Ishikawa (cell line): ENCODE data around the gene OR10P1.

ENCODE experiments used
- CEBPB ChIP-seq: IDR thresholded peaks from 2 replicates; pipeline ENCODE4 v1.6.1; 2012
- CREB1 ChIP-seq: IDR thresholded peaks from 2 replicates; pipeline ENCODE4 v1.6.1; 2012; ENCODE audit warnings: low read depth
- EGR1 ChIP-seq: IDR thresholded peaks from 2 replicates; pipeline ENCODE4 v1.6.1; 2012
- EP300 ChIP-seq: IDR thresholded peaks from 2 replicates; pipeline ENCODE4 v1.6.1; 2012; ENCODE audit warnings: borderline replicate concordance
- FOXM1 ChIP-seq: IDR thresholded peaks from 2 replicates; pipeline ENCODE4 v1.6.1; 2012; ENCODE audit warnings: low read depth, borderline replicate concordance
- NFIC ChIP-seq: IDR thresholded peaks from 2 replicates; pipeline ENCODE4 v1.6.1; 2012
- RAD21 ChIP-seq: IDR thresholded peaks from 2 replicates; pipeline ENCODE4 v1.6.1; 2012; ENCODE audit warnings: low read depth
- TAF1 ChIP-seq: IDR thresholded peaks from 2 replicates; pipeline ENCODE4 v1.6.1; 2012; ENCODE audit warnings: low read depth, mild to moderate bottlenecking
- TCF12 ChIP-seq: IDR thresholded peaks from 2 replicates; pipeline ENCODE4 v1.6.1; 2012; ENCODE audit warnings: low read depth
- TEAD4 ChIP-seq: IDR thresholded peaks from 2 replicates; pipeline ENCODE4 v1.6.1; 2012
- YY1 ChIP-seq: IDR thresholded peaks from 2 replicates; pipeline ENCODE4 v1.6.1; 2012; ENCODE audit warnings: low read depth
- TF ChIP-seq, protein P1 (sequence below): IDR thresholded peaks from 2 replicates; pipeline ENCODE4 v1.6.1; 2012; ENCODE audit warnings: low read depth, mild to moderate bottlenecking
- TF ChIP-seq, protein P2 (sequence below): IDR thresholded peaks from 2 replicates; pipeline ENCODE4 v1.6.1; 2012

GRCh38 chr12:55675666-55676065 is 39.0 kb downstream of the OR10P1 start:
- no peak for TF ChIP-seq CREB1
- TF ChIP-seq, protein P1, sequence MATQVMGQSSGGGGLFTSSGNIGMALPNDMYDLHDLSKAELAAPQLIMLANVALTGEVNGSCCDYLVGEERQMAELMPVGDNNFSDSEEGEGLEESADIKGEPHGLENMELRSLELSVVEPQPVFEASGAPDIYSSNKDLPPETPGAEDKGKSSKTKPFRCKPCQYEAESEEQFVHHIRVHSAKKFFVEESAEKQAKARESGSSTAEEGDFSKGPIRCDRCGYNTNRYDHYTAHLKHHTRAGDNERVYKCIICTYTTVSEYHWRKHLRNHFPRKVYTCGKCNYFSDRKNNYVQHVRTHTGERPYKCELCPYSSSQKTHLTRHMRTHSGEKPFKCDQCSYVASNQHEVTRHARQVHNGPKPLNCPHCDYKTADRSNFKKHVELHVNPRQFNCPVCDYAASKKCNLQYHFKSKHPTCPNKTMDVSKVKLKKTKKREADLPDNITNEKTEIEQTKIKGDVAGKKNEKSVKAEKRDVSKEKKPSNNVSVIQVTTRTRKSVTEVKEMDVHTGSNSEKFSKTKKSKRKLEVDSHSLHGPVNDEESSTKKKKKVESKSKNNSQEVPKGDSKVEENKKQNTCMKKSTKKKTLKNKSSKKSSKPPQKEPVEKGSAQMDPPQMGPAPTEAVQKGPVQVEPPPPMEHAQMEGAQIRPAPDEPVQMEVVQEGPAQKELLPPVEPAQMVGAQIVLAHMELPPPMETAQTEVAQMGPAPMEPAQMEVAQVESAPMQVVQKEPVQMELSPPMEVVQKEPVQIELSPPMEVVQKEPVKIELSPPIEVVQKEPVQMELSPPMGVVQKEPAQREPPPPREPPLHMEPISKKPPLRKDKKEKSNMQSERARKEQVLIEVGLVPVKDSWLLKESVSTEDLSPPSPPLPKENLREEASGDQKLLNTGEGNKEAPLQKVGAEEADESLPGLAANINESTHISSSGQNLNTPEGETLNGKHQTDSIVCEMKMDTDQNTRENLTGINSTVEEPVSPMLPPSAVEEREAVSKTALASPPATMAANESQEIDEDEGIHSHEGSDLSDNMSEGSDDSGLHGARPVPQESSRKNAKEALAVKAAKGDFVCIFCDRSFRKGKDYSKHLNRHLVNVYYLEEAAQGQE: no peak
- TF ChIP-seq EP300: no peak
- TF ChIP-seq NFIC: no peak
- TF ChIP-seq, protein P2, sequence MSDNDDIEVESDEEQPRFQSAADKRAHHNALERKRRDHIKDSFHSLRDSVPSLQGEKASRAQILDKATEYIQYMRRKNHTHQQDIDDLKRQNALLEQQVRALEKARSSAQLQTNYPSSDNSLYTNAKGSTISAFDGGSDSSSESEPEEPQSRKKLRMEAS: no peak
- no peak for TF ChIP-seq TCF12
- TF ChIP-seq CEBPB: no peak
- no peak for TF ChIP-seq EGR1
- TF ChIP-seq RAD21: no peak
- no peak for TF ChIP-seq TAF1
- no peak for TF ChIP-seq TEAD4
- no peak for TF ChIP-seq YY1
- no peak for TF ChIP-seq FOXM1
